SK-N-SH (cell line): ENCODE measurements around the gene PORCN. TPM values are rescaled to one million over a fixed set of nuclear protein-coding genes. Genes with fewer than 3 reads are reported as not detected.

Source experiments
- CTCF ChIA-PET: fragments of 300-600, 350-600 bp; formaldehyde crosslinking; extraction: SDS; loops from one replicate; lab custom pipeline; 2021; lab: Yijun Ruan, JAX
- POLR2A ChIA-PET: fragments of 350-600 bp; sonication (Branson Sonifier 250); formaldehyde crosslinking; extraction: SDS; loops from one replicate; lab custom pipeline; 2020; ENCODE audit warnings: antibody characterized with exemption, inconsistent platforms; lab: Yijun Ruan, JAX
- DNase-seq: peaks from one replicate; pipeline ENCODE4 v3.0.0; 2012
- H2AFZ ChIP-seq: fragments of 200-600 bp; sonication (generic); 2 replicates; pipeline ENCODE4 v1.8.1; 2016; ENCODE audit warnings: antibody characterized with exemption, mild to moderate bottlenecking, low read depth
- H3F3A ChIP-seq: fragments of 200-600 bp; sonication (generic); replicated peaks from 2 replicates; pipeline ENCODE3; 2016; ENCODE audit warnings: antibody characterized with exemption, mild to moderate bottlenecking; ENCODE audit not compliant: insufficient read depth
- H3K27ac ChIP-seq, 2 experiments: fragments of 200-500 bp in 1 of 2; fragments of 200-600 bp in 1 of 2; sonication (Bioruptor generic) in 1 of 2; sonication (generic), shearing (Covaris generic) in 1 of 2; 2 replicates each; pipeline versions ENCODE4 v1.5.1 to v1.6.1; 2014 to 2016; ENCODE audit warnings: low read depth in 2 of 2, inconsistent platforms in 1 of 2, low read length in 1 of 2, mild to moderate bottlenecking in 1 of 2, mixed read lengths in 1 of 2
- H3K27me3 ChIP-seq: fragments of 200-600 bp; sonication (generic), shearing (Covaris generic); 2 replicates; pipeline ENCODE4 v1.6.1; 2016; ENCODE audit warnings: mixed run types; ENCODE audit not compliant: insufficient read depth
- H3K36me3 ChIP-seq, 2 experiments: fragments of 200-500 bp in 1 of 2; fragments of 200-600 bp in 1 of 2; sonication (Bioruptor generic) in 1 of 2; sonication (generic) in 1 of 2; replicated peaks in 1 of 2; 2 replicates each; pipeline versions ENCODE3 to v1.5.1; 2014 to 2016; ENCODE audit warnings: low read length in 1 of 2, mild to moderate bottlenecking in 1 of 2; ENCODE audit not compliant: insufficient read depth in 2 of 2, control insufficient read depth in 1 of 2
- H3K4me1 ChIP-seq, 2 experiments: fragments of 200-500 bp in 1 of 2; fragments of 200-600 bp in 1 of 2; sonication (Bioruptor generic) in 1 of 2; sonication (generic), shearing (Covaris generic) in 1 of 2; 2 replicates each; pipeline versions ENCODE4 v1.5.1 to v1.6.1; 2014 to 2016; ENCODE audit warnings: low read depth in 1 of 2, low read length in 1 of 2, mixed run types in 1 of 2; ENCODE audit not compliant: insufficient read depth in 2 of 2, control insufficient read depth in 1 of 2
- H3K4me2 ChIP-seq: fragments of 200-600 bp; sonication (generic), shearing (Covaris generic); 2 replicates; pipeline ENCODE4 v1.6.1; 2017; ENCODE audit warnings: mixed run types
- H3K4me3 ChIP-seq, 2 experiments: fragments of 200-500 bp in 1 of 2; fragments of 200-600 bp in 1 of 2; sonication (Bioruptor generic) in 1 of 2; sonication (generic), shearing (Covaris generic) in 1 of 2; 2 replicates each; pipeline versions ENCODE4 v1.5.1 to v1.8.1; 2014 to 2016; ENCODE audit warnings: low read depth in 2 of 2, inconsistent platforms in 1 of 2, low read length in 1 of 2, mild to moderate bottlenecking in 1 of 2, mixed read lengths in 1 of 2, moderate library complexity in 1 of 2
- H3K79me2 ChIP-seq: fragments of 200-600 bp; sonication (generic); 2 replicates; pipeline ENCODE4 v1.8.1; 2017; ENCODE audit warnings: mild to moderate bottlenecking; ENCODE audit not compliant: insufficient read depth
- H3K9ac ChIP-seq: fragments of 200-600 bp; sonication (generic); 2 replicates; pipeline ENCODE4 v1.6.1; 2017; ENCODE audit warnings: mixed run types
- H3K9me2 ChIP-seq: fragments of 200-600 bp; sonication (generic); 2 replicates; pipeline ENCODE4 v1.6.1; 2017; ENCODE audit warnings: mixed run types
- H3K9me3 ChIP-seq: fragments of 200-600 bp; sonication (generic); 2 replicates; pipeline ENCODE4 v1.6.1; 2017; ENCODE audit warnings: mixed run types, mild to moderate bottlenecking, moderate library complexity
- H4K20me1 ChIP-seq: fragments of 200-600 bp; sonication (generic); 2 replicates; pipeline ENCODE4 v1.6.1; 2017; ENCODE audit warnings: mild to moderate bottlenecking, mixed run types; ENCODE audit not compliant: insufficient read depth
- CHD2 ChIP-seq: fragments of 150-350 bp; IDR thresholded peaks from 2 replicates; pipeline ENCODE4 v1.6.1; 2018; ENCODE audit warnings: low read length; ENCODE audit not compliant: partially characterized antibody
- EZH2phosphoT487 ChIP-seq: fragments of 200-600 bp; sonication (generic); IDR thresholded peaks from 2 replicates; pipeline ENCODE4 v1.6.1; 2017; ENCODE audit warnings: low read depth, mixed run types, mild to moderate bottlenecking, antibody characterized with exemption, moderate library complexity, borderline replicate concordance
- FOXJ3 ChIP-seq: sonication (generic); formaldehyde crosslinking; IDR thresholded peaks from 2 replicates; pipeline ENCODE4 v1.5.1; 2020; ENCODE audit warnings: mild to moderate bottlenecking, missing genetic modification reagents
- FOXM1 ChIP-seq: IDR thresholded peaks from 2 replicates; pipeline ENCODE4 v1.4.0; 2012; ENCODE audit warnings: low read depth, mild to moderate bottlenecking
- GABPA ChIP-seq: IDR thresholded peaks from 2 replicates; pipeline ENCODE4 v1.4.0; 2012; ENCODE audit warnings: low read depth, mild to moderate bottlenecking
- JUND ChIP-seq: IDR thresholded peaks from 2 replicates; pipeline ENCODE4 v1.4.0; 2012
- MEF2A ChIP-seq: IDR thresholded peaks from 2 replicates; pipeline ENCODE4 v1.4.0; 2012; ENCODE audit warnings: low read depth, borderline replicate concordance
- MXI1 ChIP-seq: IDR thresholded peaks from 2 replicates; pipeline ENCODE4 v1.6.1; 2012; ENCODE audit warnings: mild to moderate bottlenecking, low read depth, low read length, improper control_type of control experiment
- NRF1 ChIP-seq: IDR thresholded peaks from 2 replicates; pipeline ENCODE4 v1.6.1; 2012; ENCODE audit warnings: low read depth, mild to moderate bottlenecking, low read length
- POLR2AphosphoS5 ChIP-seq: IDR thresholded peaks from 2 replicates; pipeline ENCODE4 v1.6.1; 2012; ENCODE audit warnings: low read depth, low read length
- RCOR1 ChIP-seq: fragments of 150-350 bp; IDR thresholded peaks from 2 replicates; pipeline ENCODE4 v1.6.1; 2017; ENCODE audit warnings: antibody characterized with exemption, low read length
- RFX5 ChIP-seq: IDR thresholded peaks from 2 replicates; pipeline ENCODE4 v1.6.1; 2012; ENCODE audit warnings: mild to moderate bottlenecking, improper control_type of control experiment, low read length
- RXRA ChIP-seq: IDR thresholded peaks from 2 replicates; pipeline ENCODE4 v1.4.0; 2012; ENCODE audit warnings: low read depth, mild to moderate bottlenecking, borderline replicate concordance
- SIN3A ChIP-seq: IDR thresholded peaks from 2 replicates; pipeline ENCODE4 v1.6.1; 2012; ENCODE audit warnings: low read depth, mild to moderate bottlenecking, low read length, moderate library complexity, borderline replicate concordance
- TCF12 ChIP-seq: IDR thresholded peaks from 2 replicates; pipeline ENCODE4 v1.4.0; 2012
- YY1 ChIP-seq: IDR thresholded peaks from 2 replicates; pipeline ENCODE4 v1.4.0; 2012; ENCODE audit warnings: low read depth, mild to moderate bottlenecking
- WGBS: methylation state at CpG from one replicate; pipeline ENCODE4 v1.1.6; 2017; ENCODE audit warnings: low lambda C conversion rate; 5-methylcytosine and 5-hydroxymethylcytosine counted together
- polyA plus RNA-seq, 3 experiments: library from polyadenylated mRNA; depleted of rRNA; stranded (reverse); fragments of >200 nt; gene quantifications; 2 replicates each; pipeline ENCODE4 v1.2.3, GENCODE V29; 2012
- TF ChIP-seq, protein P1 (sequence below): IDR thresholded peaks from 2 replicates; pipeline ENCODE4 v1.4.0; 2012; ENCODE audit warnings: low read depth

The PORCN gene
- polyA plus RNA-seq, 1 of the 3 experiments (the other 2 are of a cell fraction): 11.0 TPM

DNA sequence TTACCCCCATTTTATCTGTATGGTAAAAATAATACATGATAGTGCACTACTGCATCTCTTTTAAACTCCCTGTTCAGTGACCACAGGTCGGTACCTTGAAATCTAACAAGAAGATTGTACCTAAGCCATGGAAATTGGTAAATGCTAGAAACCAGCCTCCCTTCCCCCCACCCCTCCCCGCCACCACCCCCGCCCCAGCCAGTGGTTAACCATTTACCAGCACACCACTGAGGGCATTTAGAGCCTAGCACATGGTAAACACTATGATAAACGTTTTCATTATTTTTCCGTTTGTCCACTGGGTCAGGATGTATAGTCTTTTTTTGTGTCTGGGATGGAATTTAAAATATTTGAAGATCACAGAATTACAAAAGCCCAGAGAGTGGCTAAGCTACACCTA lies 33.5 kb upstream of the PORCN start (continued):
- TF ChIP-seq POLR2AphosphoS5 (no peak), RCOR1 (no peak), RXRA (no peak), TCF12 (no peak), MEF2A (no peak)
- TF ChIP-seq, all 33 proteins: peak for 0

DNA sequence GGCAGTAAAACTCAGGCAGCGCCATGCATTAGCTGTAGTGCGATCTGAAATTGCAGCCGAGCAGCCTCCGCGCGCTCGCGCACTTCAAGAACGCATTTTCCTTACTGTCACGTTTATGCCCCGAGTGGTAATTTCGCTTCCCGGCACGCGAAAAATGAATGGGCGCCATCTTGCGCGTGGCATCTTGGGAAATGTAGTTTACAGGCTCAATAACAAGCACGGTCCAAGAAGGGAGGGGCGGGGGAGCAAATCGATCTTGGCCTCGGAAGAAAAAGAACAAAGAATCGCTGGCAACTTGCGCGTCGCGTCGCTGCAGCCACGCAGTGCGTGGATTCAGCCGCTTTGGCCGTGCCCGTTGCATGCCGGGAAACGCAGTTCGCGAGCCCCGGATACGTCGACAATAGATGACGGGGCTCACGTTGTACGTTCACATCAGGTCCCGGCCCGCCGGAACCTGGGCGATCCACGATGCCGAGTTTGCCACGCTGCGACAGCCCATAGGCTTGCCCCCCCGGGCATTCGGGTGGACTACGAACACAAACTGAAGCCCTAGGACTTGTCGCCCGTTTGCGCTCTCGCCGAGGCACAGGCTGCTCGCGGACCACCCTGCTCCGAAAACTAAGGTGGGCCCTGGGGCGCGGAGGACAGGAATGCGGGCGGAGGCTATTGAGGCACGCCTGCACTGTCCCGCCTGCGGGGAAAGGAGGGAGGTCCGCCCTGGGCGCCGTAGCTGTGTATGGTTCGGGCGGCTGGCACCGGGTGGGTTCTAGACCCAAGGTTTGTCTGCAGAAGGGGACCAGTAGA lies 32.8 kb upstream of the PORCN start, which contains the start of gene FTSJ1:
FTSJ1 (plus strand) TSS at position 426 of the 804 bp plus-strand sequence. CDS start 1,849 bp downstream, outside the sequence.
- H3K79me2 ChIP-seq: peaks cover 32% of the 10 kb centered on the region
- peak; percentile 84 for DNase-seq
- H3K4me1 ChIP-seq: peaks cover 0 to 4% of the 10 kb centered on the region in 2 experiments; a peak in 1 of 4 replicates
- H3K9me2 ChIP-seq: no peaks in the 10 kb centered on the region
- 29% methylated on average over 45 of the region's 75 CpGs for WGBS
- H3K27ac ChIP-seq: peak within 1 kb of the TSS; percentile 32 to 60; a peak in 3 of 4 replicates
- H2AFZ ChIP-seq: peak within 1 kb of the TSS; percentile 88
- CTCF ChIA-PET: interaction anchor here (0.5 kb wide), 1 partner anchor 258 kb away, joined by 3 read pairs; no protein-coding TSS in a partner anchor
- no peaks in the 10 kb centered on the region; the same call in 1 of the 2 replicates for H3K27me3 ChIP-seq
- POLR2A ChIA-PET: no interaction called here
- H3F3A ChIP-seq: no peaks in the 10 kb centered on the region
- no peaks in the 10 kb centered on the region for H3K9me3 ChIP-seq
- H3K36me3 ChIP-seq: no peaks in the 10 kb centered on the region
- peak within 1 kb of the TSS; percentile 62 for H3K4me2 ChIP-seq
- H4K20me1 ChIP-seq: peaks cover 3% of the 10 kb centered on the region; the same call in 1 of the 2 replicates
- TF ChIP-seq SIN3A: peak; percentile 40; the same call in 1 of the 2 replicates
- TF ChIP-seq FOXM1: no peak
- TF ChIP-seq GABPA: peak; percentile 58
- TF ChIP-seq RFX5: peak; percentile 61; the same call in 1 of the 2 replicates
- peak; percentile 46; the same call in 1 of the 2 replicates for TF ChIP-seq NRF1
- TF ChIP-seq CHD2: peak; percentile 14
- no peak for TF ChIP-seq EZH2phosphoT487
- TF ChIP-seq, protein P1, sequence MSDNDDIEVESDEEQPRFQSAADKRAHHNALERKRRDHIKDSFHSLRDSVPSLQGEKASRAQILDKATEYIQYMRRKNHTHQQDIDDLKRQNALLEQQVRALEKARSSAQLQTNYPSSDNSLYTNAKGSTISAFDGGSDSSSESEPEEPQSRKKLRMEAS: peak; percentile 28; the same call in 1 of the 2 replicates
- peak; percentile 95 for TF ChIP-seq MXI1
- TF ChIP-seq POLR2AphosphoS5: no peak
- TF ChIP-seq FOXJ3 (CRISPR knock-in tag): no peak
- TF ChIP-seq YY1: peak; percentile 93
- TF ChIP-seq, all 33 proteins: peak for 8
- Histone ChIP-seq H3K4me3 (peak within 1 kb of the TSS; percentile 70 to 82), H3K9ac (peak within 1 kb of the TSS; percentile 85)

DNA sequence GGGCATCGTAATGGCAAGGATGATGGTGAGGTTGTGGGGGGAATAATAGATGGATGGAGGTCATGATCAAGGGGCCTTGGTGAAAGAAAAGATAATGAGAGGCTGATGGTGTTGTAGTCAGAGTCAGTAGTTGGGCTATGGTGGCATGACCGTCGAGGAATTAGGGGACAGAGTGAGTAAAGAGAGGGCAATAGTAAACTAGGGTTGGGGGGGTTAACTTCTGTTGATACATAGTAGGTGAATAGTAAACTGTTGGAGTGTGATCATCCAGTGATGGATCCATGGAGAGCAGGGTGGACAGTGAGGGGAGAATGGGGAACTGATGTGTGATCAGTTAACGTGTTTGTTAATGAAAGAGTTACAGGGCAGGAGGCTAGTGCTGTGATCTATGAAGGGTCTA lies 31.9 kb upstream of the PORCN start:
- no peak overlapping the region for H2AFZ ChIP-seq
- no peaks in the 10 kb centered on the region for H3F3A ChIP-seq
- no peaks in the 10 kb centered on the region for H3K36me3 ChIP-seq
- no peaks in the 10 kb centered on the region for H3K9me2 ChIP-seq
- no peak overlapping the region for H3K27ac ChIP-seq
- ChIA-PET CTCF (no interaction called here), POLR2A (no interaction called here)
- peak overlapping the region; percentile 85 for H3K9ac ChIP-seq
- 42% methylated on average over 4 of the region's 4 CpGs for WGBS
- peak overlapping the region; percentile 70 to 82 for H3K4me3 ChIP-seq
- H3K4me2 ChIP-seq: peak overlapping the region; percentile 62
- H3K4me1 ChIP-seq: peaks cover 0 to 4% of the 10 kb centered on the region in 2 experiments; a peak in 1 of 4 replicates
- H3K9me3 ChIP-seq: no peaks in the 10 kb centered on the region
- DNase-seq: no peak
- peaks cover 32% of the 10 kb centered on the region for H3K79me2 ChIP-seq
- H4K20me1 ChIP-seq: peaks cover 3% of the 10 kb centered on the region; the same call in 1 of the 2 replicates
- no peak for TF ChIP-seq JUND
- TF ChIP-seq, protein P1: no peak
- no peaks in the 10 kb centered on the region; the same call in 1 of the 2 replicates for H3K27me3 ChIP-seq
